Measurements from ENCODE around the gene HYKK.
"Not testable (repeated sequence)": the region's sequence is repeated elsewhere in the genome, so short reads cannot be mapped to it uniquely, and the experiment has no call there.

HYKK gene

DNA sequence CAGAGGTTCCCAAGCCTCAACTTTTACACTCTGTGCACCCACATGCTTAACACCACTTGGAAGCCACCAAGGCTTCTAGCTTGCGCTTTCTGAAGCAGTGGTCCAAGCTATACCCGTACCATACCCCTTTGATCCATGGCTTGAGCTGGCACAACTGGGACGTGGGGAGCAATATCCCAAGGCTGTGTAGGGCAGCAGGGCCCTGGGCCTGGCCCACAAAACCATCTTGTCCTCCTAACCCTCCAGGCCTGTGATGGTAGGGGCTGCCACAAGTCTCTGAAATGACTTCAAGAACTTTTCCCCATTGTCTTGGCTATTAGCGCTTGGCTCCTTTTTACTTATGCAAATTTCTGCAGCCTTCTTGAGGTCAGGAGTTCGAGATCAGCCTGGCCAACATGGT is 16.9 kb downstream of the HYKK start:
- no peak overlapping the region for H3K4me3 ChIP-seq (ENCODE audit: low read depth, low read length)
- DNase-seq (ENCODE audit: low read depth): no peak
- TF ChIP-seq, protein P1, sequence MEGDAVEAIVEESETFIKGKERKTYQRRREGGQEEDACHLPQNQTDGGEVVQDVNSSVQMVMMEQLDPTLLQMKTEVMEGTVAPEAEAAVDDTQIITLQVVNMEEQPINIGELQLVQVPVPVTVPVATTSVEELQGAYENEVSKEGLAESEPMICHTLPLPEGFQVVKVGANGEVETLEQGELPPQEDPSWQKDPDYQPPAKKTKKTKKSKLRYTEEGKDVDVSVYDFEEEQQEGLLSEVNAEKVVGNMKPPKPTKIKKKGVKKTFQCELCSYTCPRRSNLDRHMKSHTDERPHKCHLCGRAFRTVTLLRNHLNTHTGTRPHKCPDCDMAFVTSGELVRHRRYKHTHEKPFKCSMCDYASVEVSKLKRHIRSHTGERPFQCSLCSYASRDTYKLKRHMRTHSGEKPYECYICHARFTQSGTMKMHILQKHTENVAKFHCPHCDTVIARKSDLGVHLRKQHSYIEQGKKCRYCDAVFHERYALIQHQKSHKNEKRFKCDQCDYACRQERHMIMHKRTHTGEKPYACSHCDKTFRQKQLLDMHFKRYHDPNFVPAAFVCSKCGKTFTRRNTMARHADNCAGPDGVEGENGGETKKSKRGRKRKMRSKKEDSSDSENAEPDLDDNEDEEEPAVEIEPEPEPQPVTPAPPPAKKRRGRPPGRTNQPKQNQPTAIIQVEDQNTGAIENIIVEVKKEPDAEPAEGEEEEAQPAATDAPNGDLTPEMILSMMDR (IDR thresholded peaks at IDR 0.05; ENCODE audit: insufficient read depth, low read depth, low read length, missing control alignments): no peak

DNA sequence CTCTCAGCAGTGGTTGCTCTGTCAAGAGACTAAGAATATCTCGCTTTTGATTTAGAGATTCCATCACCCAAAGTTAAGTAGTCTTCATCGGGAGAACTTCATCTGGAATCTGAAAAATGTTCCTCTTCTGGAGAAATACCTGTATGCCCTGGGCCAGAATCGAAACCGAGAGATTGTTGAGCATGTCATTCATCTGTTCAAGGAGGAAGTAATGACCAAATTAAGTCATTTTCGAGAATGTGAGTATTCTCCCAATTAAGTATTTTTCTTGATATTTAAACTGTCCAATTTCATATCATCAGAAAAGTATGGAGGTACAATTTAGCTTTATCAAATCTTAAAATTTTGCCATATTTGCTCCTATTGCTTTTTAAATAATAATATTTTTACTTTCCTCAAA is 19.9 kb downstream of the HYKK start:
- no peak overlapping the region for H3K4me3 ChIP-seq (ENCODE audit: low read depth, low read length)
- DNase-seq (ENCODE audit: low read depth): no peak
- TF ChIP-seq, protein P1 (IDR thresholded peaks at IDR 0.05; ENCODE audit: insufficient read depth, low read depth, low read length, missing control alignments): no peak

DNA sequence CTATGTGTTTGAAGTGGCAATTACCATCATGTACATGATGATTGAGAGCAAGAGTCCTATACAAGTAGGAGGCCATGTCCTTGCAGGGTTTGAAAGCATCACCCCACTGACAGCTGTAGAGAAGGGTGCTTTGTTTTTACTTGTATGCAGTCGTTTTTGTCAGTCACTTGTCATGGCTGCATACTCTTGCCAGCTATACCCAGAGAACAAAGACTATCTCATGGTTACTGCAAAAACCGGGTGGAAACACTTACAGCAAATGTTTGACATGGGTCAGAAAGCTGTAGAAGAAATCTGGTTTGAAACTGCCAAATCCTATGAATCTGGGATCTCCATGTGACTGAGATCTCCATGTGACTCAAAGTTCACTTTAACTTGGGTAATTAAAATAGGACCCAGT is 26.0 kb downstream of the HYKK start:
- DNase-seq (ENCODE audit: low read depth): no peak
- TF ChIP-seq, protein P1 (IDR thresholded peaks at IDR 0.05; ENCODE audit: insufficient read depth, low read depth, low read length, missing control alignments): no peak
- no peak overlapping the region for H3K4me3 ChIP-seq (ENCODE audit: low read depth, low read length)

DNA sequence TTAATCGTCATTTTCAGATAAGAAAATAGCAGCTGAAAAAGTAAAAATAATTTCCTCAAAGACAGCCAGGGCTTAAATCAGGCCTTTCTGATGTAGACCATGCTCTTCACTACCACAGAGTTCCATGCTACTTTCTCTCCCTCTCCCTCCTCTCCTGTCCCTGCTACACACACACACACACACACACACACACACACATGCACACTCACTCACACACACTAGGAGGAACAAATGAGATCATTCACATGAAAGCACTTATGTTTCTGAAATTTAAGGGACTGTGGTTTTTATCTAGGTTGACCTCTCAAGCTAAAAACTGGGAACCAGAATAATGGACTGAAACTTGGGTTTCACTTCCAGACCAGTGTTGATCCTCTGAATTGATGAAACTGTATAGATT is 28.8 kb downstream of the HYKK start:
- TF ChIP-seq, protein P1 (IDR thresholded peaks at IDR 0.05; ENCODE audit: insufficient read depth, low read depth, low read length, missing control alignments): no peak
- no peak overlapping the region for H3K4me3 ChIP-seq (ENCODE audit: low read depth, low read length)
- DNase-seq (ENCODE audit: low read depth): no peak

DNA sequence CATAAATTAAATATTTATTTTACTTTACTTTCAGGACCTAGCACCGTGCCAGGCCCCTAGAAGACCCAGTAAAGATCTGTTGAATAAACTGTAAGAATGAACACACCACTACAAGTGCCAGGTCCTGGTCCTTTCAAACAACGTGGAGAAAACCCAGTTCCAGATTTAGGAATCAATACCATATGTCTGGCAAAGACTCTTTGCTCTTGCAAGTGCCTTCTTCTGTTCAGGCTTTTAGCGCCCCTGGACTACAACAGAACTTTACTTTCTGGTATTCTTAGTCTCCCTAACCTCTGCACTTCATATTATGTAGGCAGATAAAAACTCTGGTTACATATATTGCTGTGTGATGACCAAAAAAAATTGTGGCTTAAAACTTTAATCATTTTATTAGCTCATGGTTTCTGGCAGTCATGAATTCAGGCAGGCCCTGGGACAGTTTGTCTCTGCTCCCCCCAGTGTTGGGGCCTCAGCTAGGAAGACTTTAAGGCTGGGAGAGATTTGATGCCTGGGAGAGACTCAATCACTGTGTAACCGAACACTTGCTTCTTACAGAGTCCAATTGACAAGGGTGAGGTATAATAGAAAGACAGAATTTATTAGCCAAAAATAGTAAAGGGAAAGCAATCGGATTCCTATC is 30.0 kb downstream of the HYKK start:
- DNase-seq (ENCODE audit: low read depth): no peak
- TF ChIP-seq, protein P1 (IDR thresholded peaks at IDR 0.05; ENCODE audit: insufficient read depth, low read depth, low read length, missing control alignments): no peak
- H3K4me3 ChIP-seq (ENCODE audit: low read depth, low read length): no peak overlapping the region

DNA sequence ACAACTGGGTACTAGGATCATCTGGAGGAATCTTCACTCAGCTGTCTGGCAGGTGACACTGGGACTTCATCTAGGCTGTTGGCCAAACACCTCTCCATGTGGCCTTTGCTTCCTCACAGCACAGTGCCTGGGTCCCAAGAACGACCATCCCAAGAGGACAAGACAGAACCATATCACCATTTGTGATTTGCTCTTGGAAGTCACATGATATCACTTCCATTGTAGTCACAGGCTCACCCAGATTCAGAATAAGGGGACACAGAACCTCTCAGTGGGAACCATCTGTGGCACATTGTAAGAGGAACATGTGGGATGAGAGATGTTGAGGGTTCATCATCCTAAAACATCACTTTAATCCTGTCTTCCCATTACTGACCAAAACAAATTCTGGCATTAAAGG is 31.0 kb downstream of the HYKK start:
- no peak overlapping the region for H3K4me3 ChIP-seq (ENCODE audit: low read depth, low read length)
- DNase-seq (ENCODE audit: low read depth): no peak
- TF ChIP-seq, protein P1 (IDR thresholded peaks at IDR 0.05; ENCODE audit: insufficient read depth, low read depth, low read length, missing control alignments): no peak

DNA sequence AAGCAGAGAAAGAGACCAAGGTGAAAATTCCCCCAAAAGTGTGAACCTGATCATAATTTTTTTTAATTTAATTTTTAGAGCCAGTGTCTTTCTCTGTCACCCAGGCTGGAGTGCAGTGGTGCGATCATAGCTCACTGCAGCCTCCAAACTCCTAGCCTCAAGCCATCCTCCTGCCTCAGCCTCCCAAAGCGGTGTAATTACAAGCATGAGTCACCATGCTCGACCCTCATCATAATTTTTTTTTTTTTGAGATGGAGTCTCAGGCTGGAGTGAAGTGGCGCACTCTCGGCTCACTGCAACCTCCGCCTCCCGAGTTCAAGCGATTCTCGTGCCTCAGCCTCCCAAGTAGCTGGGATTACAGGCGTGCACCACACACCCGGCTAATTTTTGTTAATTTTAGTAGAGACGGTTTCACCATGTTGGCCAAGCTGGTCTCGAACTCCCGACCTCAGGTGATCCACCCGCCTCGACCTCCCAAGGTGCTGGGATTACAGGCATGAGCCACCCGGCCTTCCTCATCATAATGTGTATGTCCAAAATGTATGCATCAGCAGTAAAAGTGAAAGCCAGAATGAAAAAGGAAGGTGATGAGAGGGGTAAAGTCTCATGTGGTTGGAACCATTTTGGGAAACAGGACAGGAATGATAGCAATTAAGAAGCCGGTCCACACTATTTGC is 32.2 kb downstream of the HYKK start:
- peak overlapping the region; percentile 94 for H3K4me3 ChIP-seq (ENCODE audit: low read depth, low read length)
- DNase-seq (ENCODE audit: low read depth): not testable (repeated sequence)
